GM19438 (cell line): Measurements from ENCODE around the gene OVOL1.
A peak's percentile ranks its signal among the peaks of the same experiment; 100 is the strongest.
"Not testable (repeated sequence)": the region's sequence is repeated elsewhere in the genome, so short reads cannot be mapped to it uniquely, and the experiment has no call there.

Experiments
- ATAC-seq: cut with Tn5 transposase; IDR thresholded peaks from one replicate; pipeline ENCODE4 v1.9.1; 2021; ENCODE audit warnings: low read depth; ENCODE audit not compliant: unreplicated experiment

The OVOL1 gene

DNA sequence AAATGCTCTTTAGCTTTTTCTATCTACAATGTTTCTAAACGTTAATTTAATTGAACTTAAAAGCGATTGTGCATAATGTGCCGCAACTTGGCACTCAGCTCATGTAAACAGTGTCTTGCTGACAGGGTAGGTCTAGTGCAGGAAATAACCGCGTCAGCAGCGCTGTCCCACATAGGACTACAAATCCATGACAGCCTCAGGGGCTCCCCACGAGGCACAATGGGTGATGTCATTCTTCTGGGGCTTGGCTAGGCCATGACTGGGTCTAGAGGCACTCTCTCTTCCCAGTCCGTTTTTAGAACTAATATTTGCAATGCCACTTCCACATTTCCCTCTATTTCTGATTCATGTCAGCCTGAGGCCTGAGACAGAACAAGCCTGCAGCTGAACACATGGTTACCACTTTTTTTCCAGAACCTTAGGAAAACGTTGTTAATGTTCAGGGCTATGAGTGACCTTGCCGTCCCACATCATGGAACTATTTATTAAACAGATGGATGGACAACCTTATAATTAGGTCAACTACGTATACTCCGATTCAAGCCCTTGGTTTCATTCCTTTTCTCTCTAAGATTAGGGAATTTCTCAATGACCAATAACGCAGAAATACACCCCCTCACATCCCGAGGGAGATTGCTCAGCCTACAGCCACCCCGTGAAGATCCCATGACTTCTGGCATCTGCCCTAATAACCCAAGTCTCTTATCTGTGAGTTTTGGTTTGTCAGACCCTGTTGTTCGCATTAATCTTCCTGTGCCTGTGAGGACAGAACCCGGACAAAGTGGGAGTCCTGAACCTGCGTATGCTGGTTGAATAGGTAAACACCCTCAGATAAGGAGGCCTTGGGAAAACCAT, 27.5 kb downstream of the OVOL1 start:
- no peak for ATAC-seq

GRCh38 chr11:65814986-65815565, 28.2 kb downstream of the OVOL1 start:
- no peak for ATAC-seq

GRCh38 chr11:65816696-65817095, 29.8 kb downstream of the OVOL1 start:
- ATAC-seq: no peak

GRCh38 chr11:65817312-65817834, 30.5 kb downstream of the OVOL1 start:
- no peak for ATAC-seq

GRCh38 chr11:65817835-65818680, 31.2 kb downstream of the OVOL1 start:
- peak; percentile 54 for ATAC-seq

DNA sequence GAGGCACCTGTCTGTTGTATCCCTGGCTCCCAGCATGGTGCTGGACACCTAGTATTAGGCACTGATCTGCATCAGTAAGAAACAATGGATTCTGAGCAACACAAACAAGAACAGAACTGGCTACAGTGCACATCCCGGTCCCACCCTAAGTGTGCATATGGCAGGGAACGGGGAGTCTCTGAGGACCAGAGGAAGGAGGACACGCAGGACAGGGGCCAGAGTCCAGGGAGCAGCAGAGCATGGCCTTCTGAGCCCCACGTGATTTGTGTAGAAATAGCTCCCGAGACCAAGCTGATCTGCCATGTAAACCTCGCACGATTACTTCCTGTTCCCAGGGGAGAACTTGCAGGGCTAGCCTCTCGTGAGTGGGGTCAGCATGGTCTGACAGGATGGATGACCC, 34.2 kb downstream of the OVOL1 start:
- ATAC-seq: no peak

- ATAC-seq: no peak
These were observed 36.1 kb downstream of the OVOL1 start for GRCh38 chr11:65822776-65823528.

DNA sequence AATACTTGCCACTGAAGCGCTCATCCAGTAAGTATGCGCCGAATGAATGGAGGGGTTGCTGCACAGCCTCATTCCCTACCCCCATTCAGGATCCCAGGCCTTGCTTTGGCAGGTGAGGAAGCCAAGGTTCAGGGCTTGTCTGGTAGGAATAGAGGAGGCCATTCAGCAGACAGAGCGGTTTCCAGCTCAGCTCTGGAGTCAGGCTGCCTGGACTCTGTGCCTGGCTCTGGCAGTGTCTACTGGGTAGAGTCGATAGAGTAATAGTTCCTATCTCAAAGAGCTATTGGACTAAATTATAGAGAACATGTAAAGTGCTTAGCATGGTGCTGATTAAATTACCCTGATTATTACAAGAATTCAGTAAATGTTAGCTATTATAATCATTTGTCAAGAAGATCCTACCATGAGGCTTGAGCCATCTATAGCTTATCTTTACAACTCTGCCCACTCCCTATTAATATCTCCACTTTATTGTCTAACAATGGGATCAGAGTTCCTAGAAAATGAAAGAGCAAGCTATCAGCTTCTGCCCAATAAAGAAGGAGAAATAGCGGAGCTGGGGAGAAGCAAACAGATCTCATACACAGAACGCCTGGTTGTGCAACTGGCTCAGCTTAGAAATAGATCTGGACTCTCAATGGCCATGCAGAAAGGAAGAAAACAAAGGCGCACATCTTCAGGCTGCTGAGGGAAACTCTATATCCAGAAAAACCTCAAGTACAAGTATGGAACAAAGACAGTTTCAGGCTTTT, 40.3 kb downstream of the OVOL1 start:
- ATAC-seq: no peak

- no peak for ATAC-seq
These were observed 42.6 kb downstream of the OVOL1 start for GRCh38 chr11:65829459-65829858.

DNA sequence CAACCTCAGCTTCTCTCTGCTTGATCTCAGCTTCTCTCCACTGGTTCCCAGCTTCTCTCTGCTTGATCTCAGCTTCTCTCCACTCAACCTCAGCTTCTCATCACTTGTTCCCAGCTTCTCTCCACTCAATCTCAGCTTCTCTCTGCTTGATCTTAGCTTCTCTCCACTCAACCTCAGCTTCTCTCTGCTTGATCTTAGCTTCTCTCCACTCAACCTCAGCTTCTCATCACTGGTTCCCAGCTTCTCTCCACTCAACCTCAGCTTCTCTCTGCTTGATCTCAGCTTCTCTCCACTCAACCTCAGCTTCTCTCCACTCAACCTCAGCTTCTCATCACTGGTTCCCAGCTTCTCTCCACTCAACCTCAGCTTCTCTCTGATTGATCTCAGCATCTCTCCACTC, 45.4 kb downstream of the OVOL1 start:
- ATAC-seq: not testable (repeated sequence)

- peak; percentile 94 for ATAC-seq
These were observed 46.6 kb downstream of the OVOL1 start, which contains the start of gene SNX32 for GRCh38 chr11:65833297-65834030. TSS of gene SNX32 (plus strand) at chr11:65833963. CDS start at chr11:65834066, 103 bp downstream.

- ATAC-seq: no peak
These were observed 47.3 kb downstream of the OVOL1 start for GRCh38 chr11:65834202-65834601.

GRCh38 chr11:65842144-65842543, 55.3 kb downstream of the OVOL1 start:
- no peak for ATAC-seq

GRCh38 chr11:65843811-65844210, 56.9 kb downstream of the OVOL1 start:
- no peak for ATAC-seq

GRCh38 chr11:65844231-65844872, 57.5 kb downstream of the OVOL1 start:
- no peak for ATAC-seq
